Stimulated activated CD4-positive, alpha-beta T cell treated with anti-CD3 and anti-CD28 coated beads, Interleukin-1b, Interleukin-23, amount 100 ng/mL, for 24 hours (primary cell): ENCODE data around the gene ASMT.
"Not testable (repeated sequence)": the region's sequence is repeated elsewhere in the genome, so short reads cannot be mapped to it uniquely, and the experiment has no call there.

Experiments
- DNase-seq, 4 experiments: peaks; one replicate each; pipeline ENCODE4 v3.0.0-alpha.2; 2020; ENCODE audit warnings: low read depth in 4 of 4, low spot score in 1 of 4

ASMT gene, protein sequence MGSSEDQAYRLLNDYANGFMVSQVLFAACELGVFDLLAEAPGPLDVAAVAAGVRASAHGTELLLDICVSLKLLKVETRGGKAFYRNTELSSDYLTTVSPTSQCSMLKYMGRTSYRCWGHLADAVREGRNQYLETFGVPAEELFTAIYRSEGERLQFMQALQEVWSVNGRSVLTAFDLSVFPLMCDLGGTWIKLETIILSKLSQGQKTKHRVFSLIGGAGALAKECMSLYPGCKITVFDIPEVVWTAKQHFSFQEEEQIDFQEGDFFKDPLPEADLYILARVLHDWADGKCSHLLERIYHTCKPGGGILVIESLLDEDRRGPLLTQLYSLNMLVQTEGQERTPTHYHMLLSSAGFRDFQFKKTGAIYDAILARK

GRCh38 chrX:1614927-1615326 is at the start of gene ASMT:
ASMT (plus strand) TSS chrX:1615059; CDS start chrX:1615200, 141 bp downstream.
- no peak for DNase-seq

GRCh38 chrX:1574181-1574580 is 40.7 kb upstream of the ASMT start:
- not testable (repeated sequence) for DNase-seq

- DNase-seq: no peak
These were observed 38.5 kb upstream of the ASMT start for GRCh38 chrX:1576201-1576992.

DNA sequence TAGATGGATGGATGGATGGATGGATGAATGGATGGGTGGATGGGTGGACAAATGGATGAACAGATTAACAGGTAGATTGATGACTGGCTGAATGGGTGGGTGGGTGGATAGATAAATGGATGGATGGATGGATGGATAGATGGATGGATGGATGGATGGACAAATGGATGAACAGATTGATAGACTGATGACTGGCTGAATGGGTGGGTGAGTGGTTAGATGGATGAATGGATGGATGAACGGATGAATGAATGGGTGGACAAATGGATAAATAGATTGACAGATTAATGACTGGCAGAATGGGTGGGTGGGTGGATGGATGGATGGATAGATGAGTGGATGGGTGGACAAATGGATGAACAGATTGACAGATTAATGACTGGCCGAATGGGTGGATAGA is 37.0 kb upstream of the ASMT start:
- no peak for DNase-seq

- no peak for DNase-seq
These were observed 36.2 kb upstream of the ASMT start for GRCh38 chrX:1578511-1579173.

DNA sequence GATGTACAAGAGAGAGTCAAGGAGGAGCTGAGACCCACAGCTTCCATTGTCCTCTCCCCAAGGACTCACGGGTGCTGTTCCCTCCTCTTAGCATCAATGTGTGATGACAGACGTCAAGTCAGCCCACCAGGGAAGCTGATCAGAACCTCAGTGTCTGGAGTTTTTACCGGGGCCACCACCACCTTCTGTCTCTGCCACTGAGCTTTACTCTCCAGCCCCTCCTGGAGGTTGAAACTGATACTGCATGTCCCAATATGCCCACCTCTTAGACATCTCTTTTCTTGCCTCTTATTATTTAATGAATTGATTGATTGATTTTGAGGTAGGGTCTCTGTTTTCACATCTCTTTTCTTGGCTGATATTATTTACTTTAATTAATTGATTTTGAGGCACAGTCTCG is 33.7 kb upstream of the ASMT start:
- peak; percentile 54 to 81 (median 64) for DNase-seq

GRCh38 chrX:1582686-1583437 is 32.0 kb upstream of the ASMT start:
- DNase-seq: peak in 2 of 4 experiments; percentile 32 to 44

DNA sequence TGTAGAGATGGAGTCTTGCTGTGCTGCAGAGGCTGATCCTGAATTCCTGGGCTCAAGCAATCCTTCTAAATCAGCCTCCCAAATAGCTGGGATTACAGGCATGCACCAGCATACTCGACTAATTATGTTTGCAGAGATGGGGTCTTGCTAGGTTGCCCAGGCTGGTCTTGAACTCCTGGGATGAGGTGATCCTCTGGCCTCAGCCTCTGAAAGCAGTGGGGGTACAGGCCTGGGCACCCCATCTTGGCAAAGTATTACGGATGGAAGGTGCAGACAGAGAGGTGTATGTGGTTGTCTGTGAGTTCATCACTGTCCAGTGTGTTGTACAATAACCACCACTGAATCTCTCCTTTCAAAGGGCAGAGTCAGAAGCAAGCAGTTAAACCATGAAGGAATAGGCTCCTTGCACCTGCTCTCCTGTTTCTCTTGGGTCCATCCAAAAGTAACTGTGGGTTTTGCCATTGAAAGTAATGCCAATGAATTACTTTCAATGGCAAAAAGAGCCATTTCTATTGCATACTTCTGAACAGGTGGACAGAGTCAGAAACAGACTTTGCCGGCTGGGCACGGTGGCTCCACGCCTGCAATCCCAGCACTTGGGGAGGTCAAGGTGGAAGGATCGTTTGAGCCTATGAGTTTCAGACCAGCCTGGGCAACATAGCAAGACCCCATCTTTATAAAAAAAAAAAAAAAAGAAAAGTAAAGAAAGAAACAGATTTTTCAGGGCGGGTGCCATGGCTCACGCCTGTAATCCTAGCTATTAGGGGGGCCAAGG is 30.4 kb upstream of the ASMT start:
- no peak for DNase-seq

GRCh38 chrX:1587161-1587560 is 27.7 kb upstream of the ASMT start:
- DNase-seq: no peak

- no peak for DNase-seq
These were observed 25.3 kb upstream of the ASMT start for GRCh38 chrX:1589356-1590130.

DNA sequence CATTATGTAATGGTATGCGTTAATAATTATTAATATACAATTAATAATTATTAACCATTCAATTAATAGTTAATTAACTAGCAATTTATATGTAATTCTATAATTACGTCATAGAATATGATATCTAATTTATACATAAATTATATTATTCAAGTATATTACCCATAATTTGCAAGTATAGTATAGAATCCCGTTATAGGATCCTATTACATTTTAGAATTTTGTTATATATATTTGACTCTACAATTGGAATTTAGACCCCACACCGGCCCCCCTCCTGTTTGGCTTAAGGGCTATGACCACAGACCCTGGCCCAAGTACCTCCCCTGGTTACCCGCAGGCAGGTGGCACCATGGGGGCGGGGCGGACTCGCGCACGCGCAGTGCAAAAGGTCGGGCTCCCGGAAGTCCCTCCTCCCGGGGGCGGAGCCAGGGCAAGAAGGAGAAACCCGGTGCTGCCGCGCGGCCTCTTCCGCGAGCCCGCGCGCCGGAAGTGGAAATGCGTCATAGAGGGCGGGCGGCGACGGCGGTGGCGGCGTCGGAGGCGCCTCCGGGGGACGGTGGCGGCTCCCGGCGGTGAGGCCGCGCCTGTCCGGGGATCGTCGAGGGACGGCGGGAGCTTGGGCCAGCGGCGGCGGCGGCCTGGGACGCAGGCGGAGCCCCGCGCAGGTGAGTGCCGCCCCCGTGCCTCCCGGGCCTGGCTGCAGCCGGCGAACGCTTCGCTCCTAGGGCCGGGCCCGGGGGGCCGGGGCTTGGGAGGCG is 23.6 kb upstream of the ASMT start, which contains the start of gene AKAP17A:
Gene AKAP17A (plus strand): TSS at position 503 of the 761 bp plus-strand sequence. CDS start 1,859 bp downstream, outside the sequence.
- DNase-seq: peak; percentile 94 to 98 (median 98)

GRCh38 chrX:1591863-1592469 is 22.9 kb upstream of the ASMT start:
- no peak for DNase-seq

DNA sequence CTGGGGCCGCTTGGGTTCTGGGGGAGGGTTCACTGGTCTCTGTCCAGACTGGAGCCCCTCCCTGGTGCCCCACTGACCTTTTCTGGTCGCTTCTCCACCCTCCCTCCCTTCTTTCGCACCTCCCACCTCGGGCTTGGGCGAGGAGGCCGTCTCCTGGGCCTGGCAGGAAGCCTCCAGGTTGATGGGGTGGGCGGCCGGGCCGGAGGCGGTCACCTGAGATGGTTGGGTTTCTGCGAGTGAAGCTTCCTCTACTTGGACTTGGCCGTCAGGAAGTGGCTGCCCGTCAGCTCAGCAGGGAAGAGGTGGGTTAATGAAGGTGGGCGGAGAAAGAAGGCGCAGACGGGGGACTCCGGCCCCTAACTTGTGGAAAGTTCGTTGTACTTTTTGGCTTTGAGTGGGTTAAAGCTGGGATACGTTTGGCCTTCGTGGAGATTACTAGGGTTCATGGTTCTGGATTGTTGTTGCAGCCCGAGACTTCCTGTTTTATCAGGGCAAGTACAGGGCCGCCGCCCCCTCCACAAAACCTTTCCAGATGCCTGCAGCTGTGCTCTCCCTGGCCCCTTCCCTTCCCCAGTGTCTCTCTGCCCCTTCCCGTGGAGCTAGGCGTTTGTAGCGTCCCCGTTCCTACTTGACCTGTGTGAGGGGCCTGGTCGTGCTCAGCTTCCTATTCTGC is 22.3 kb upstream of the ASMT start:
- no peak for DNase-seq

DNA sequence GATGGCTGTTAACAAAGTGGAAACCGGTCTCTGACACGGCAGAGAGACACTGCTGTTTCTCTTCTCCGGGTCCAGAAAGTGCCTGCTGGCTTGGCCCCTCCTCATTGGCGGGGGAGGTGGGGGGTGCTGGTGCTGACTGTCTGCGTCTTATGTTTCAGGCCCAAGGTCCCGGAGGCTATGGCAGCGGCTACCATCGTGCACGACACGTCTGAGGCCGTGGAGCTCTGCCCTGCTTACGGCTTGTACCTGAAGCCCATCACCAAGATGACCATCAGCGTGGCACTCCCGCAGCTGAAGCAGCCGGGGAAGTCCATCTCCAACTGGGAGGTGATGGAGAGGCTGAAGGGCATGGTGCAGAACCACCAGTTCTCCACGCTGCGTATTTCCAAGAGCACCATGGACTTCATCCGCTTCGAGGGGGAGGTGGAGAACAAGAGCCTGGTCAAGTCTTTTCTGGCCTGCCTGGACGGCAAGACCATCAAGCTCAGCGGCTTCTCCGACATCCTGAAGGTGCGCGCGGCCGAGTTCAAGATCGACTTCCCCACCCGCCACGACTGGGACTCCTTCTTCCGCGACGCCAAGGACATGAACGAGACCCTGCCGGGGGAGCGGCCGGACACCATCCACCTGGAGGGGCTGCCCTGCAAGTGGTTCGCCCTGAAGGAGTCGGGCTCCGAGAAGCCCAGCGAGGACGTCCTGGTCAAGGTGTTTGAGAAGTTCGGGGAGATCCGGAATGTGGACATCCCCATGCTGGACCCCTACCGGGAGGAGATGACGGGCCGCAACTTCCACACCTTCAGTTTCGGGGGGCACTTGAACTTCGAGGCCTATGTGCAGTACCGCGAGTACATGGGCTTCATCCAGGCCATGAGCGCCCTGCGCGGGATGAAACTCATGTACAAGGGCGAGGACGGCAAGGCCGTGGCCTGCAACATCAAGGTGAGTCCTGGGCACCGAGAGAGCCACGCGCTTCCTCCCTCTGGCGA is 21.3 kb upstream of the ASMT start:
- DNase-seq: no peak

- DNase-seq: no peak
These were observed 19.2 kb upstream of the ASMT start for GRCh38 chrX:1595711-1596060.

- no peak for DNase-seq
These were observed 18.0 kb upstream of the ASMT start for GRCh38 chrX:1596676-1597344.
